Pancreas (tissue), 10 donors: ENCODE results near the gene SLAMF8. TPM values are rescaled to one million over a fixed set of nuclear protein-coding genes. Genes with fewer than 3 reads are reported as not detected.

Source experiments
- ATAC-seq, 4 donors: fragments of 200-7000 bp; cut with Tn5 transposase; one replicate each; pipeline versions ENCODE4 v1.8.0 to v1.9.1; 2020; ENCODE audit warnings: mild to moderate bottlenecking in 4 of 4, moderate library complexity in 4 of 4
- DNase-seq, 6 donors: peaks; one replicate each; pipeline ENCODE4 v3.0.0-alpha.2; 2020
- FAIRE-seq: peaks from 2 replicates; lab custom pipeline; 2012; peaks lifted over from hg19 to GRCh38; lab: Jason Lieb, UNC
- H3K27ac ChIP-seq, 4 donors: fragments of 200-600 bp; sonication (generic); 1 replicate in 3 of 4; 2 replicates in 1 of 4; pipeline versions ENCODE4 v1.5.0 to v1.8.0; 2020
- H3K27me3 ChIP-seq, 4 donors: fragments of 200-600 bp; one replicate each; pipeline ENCODE4 v1.8.0; 2021
- H3K36me3 ChIP-seq, 3 donors: fragments of 200-600 bp; sonication (generic) in 1 of 3; one replicate each; pipeline versions ENCODE4 v1.5.0 to v1.8.0; 2020 to 2021
- H3K4me1 ChIP-seq, 3 donors: fragments of 200-600 bp; one replicate each; pipeline ENCODE4 v1.8.0; 2021
- H3K4me3 ChIP-seq, 4 donors: fragments of 200-600 bp; sonication (generic) in 2 of 4; one replicate each; pipeline versions ENCODE4 v1.5.0 to v1.8.0; 2020 to 2021
- H3K9me3 ChIP-seq, 4 donors: fragments of 200-600 bp; one replicate each; pipeline ENCODE4 v1.8.0; 2021
- WGBS, 2 donors: extraction: QIAGEN DNeasy Blood & Tissue Kit; methylation state at CpG; one replicate each; pipeline ENCODE4 v1.1.7; 2013; 5-methylcytosine and 5-hydroxymethylcytosine counted together
- intact Hi-C, 3 donors: fragments of 100-400 bp; cut with DNase I; formaldehyde crosslinking; loops; one replicate each; pipeline versions ENCODE4 v1.11.1 to v1.14.2; 2022
- polyA plus RNA-seq, 2 donors: library from polyadenylated mRNA; stranded (reverse); fragments of 200-250 nt; gene quantifications; one replicate each; pipeline ENCODE4 v1.2.3, GENCODE V29; 2013
- total RNA-seq, 6 donors: library from RNA; stranded (reverse); fragmentation: NEBNext Ultra II Directional in 4 of 6; extraction: Animal tissue kit (Norgen Biotek cat#: 25700) in 4 of 6; gene quantifications; one replicate each; pipeline versions ENCODE4 v1.2.1 to v1.2.4, GENCODE V29; 2021 to 2023
- TF ChIP-seq, protein P1 (sequence below), 4 donors: fragments of 200-600 bp; sonication (generic) in 3 of 4; IDR thresholded peaks; one replicate each; pipeline versions ENCODE4 v1.5.0 to v1.8.0; 2021; ENCODE audit warnings: antibody characterized with exemption in 4 of 4
- donor health status: healthy with polysubstance abuse.
- donor health status: DM: no; HTN: no; CAD: no; lungs with moderate emphysema.
- donor health status: DM: no; HTN: no; CAD: no.
- donor health status: control.
- donor health status: control.
- donor health status: Bipolar disorder and iron deficiency.
- donor health status: DM: yes; HTN: yes; CAD: no.
- donor health status: DM: no; HTN: no; CAD: no.
- donor health status: DM: no; HTN: no; CAD: no.
- donor health status: DM: yes; HTN: yes; CAD: no.

Gene SLAMF8
- total and polyA plus RNA-seq, 8 donors: 0.38 to 8.8 (median 0.46) TPM; not detected in 1

DNA sequence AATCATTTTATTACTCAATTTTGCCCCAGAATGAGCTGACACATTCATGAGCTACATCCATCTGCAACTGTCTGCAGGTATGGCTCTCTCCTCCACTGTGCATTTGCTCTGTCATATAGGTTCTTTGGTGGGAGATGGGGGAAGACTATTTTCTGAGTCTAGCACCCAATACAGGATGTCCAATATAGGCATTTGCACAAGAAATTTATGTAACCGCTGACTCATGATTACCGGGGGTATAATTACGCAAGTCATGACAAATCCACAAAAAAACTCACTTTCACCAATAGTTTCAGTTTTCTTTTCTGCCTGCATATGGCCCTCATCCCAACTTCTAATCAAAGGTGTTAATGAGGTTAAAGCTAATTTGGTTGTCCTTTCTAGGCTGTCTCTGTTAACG is 53.3 kb downstream of the SLAMF8 start:
- H3K27ac ChIP-seq: no peak overlapping the region
- WGBS, 2 donors: 81 to 87% methylated on average over 4 of the region's 4 CpGs
- TF ChIP-seq, protein P1, sequence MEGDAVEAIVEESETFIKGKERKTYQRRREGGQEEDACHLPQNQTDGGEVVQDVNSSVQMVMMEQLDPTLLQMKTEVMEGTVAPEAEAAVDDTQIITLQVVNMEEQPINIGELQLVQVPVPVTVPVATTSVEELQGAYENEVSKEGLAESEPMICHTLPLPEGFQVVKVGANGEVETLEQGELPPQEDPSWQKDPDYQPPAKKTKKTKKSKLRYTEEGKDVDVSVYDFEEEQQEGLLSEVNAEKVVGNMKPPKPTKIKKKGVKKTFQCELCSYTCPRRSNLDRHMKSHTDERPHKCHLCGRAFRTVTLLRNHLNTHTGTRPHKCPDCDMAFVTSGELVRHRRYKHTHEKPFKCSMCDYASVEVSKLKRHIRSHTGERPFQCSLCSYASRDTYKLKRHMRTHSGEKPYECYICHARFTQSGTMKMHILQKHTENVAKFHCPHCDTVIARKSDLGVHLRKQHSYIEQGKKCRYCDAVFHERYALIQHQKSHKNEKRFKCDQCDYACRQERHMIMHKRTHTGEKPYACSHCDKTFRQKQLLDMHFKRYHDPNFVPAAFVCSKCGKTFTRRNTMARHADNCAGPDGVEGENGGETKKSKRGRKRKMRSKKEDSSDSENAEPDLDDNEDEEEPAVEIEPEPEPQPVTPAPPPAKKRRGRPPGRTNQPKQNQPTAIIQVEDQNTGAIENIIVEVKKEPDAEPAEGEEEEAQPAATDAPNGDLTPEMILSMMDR (IDR thresholded peaks at IDR 0.05): no peak
- DNase-seq (no peak), ATAC-seq (peak in 1 of 4 donors; percentile 24), FAIRE-seq (no peak)
- H3K36me3 ChIP-seq: no peaks in the 10 kb centered on the region
- H3K4me1 ChIP-seq: peaks cover 0 to 3% (median 0%) of the 10 kb centered on the region in 3 donors
- H3K4me3 ChIP-seq: no peak overlapping the region
- no peaks in the 10 kb centered on the region for H3K9me3 ChIP-seq
- no peaks in the 10 kb centered on the region for H3K27me3 ChIP-seq
- intact Hi-C loops: no loop called here

DNA sequence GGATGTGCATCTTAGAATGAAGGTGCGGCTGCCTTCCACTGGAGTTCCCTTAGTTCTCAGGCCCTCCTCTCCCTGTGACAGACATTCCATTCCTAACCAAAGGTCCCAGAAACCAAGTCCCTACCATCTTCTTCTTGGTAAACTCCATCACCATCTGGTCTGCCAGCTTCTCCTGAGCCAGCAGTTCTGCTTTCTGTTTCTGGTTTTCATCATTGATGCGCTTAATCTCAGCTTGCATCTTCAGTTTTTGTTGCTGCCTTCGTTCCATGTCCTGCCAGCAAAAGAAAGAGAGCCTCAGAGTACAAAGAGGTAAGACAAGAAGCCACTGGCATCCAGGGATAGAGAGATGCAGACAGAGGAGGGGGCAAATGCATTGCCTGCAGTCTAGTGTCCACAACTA is 53.8 kb downstream of the SLAMF8 start:
- FAIRE-seq: no peak
- no peaks in the 10 kb centered on the region for H3K9me3 ChIP-seq
- no peak for DNase-seq
- no peak for ATAC-seq
- H3K27ac ChIP-seq: no peak overlapping the region
- intact Hi-C loops: no loop called here
- peaks cover 0 to 3% (median 0%) of the 10 kb centered on the region in 3 donors for H3K4me1 ChIP-seq
- no peaks in the 10 kb centered on the region for H3K36me3 ChIP-seq
- TF ChIP-seq, protein P1 (IDR thresholded peaks at IDR 0.05): no peak
- no peaks in the 10 kb centered on the region for H3K27me3 ChIP-seq
- 85 to 88% methylated on average over 3 of the region's 3 CpGs for WGBS, 2 donors
- no peak overlapping the region for H3K4me3 ChIP-seq

DNA sequence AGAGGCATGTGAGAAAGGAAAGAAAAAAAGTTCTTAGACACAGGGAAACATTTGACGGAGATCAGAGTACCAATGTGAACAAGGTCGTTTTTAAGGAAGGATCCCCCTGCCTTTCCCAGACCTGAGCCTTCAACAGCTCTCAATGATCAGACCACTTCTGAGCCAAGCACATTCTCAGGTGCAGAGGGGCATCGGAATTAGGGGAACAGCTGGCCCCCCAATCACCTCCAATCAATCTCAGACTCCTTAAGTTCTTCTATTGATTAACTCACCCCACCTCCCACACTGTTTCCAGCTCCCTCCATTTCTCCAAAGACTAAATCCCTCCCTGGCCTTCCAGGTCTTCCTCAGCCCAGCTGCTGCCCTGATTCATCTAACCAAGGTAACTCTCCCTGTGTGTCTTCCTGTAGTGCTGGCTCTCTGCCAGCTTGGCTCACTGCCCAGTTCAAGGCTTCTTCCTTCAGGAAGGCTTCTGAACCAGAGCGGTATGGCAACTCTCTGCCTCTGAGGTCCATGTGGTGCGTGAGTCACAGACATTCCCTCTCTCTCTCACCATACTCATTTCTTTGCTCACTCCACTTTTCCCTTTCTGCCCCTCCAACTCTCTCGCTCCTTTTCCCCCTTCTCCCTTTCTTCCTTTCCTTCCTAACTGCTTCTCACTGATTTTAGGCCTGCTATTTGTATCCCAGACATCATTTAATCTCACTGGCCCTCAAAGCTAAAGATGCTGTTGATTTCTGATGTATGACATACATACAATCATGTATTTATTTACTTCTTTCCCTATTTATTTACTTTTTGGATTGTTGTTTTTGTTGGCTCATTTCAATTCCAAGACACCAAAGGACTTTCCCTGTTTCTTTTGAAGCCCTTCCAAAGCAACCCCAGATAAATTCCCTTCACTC is 55.2 kb downstream of the SLAMF8 start:
- WGBS, 2 donors: 58 to 63% methylated on average over 6 of the region's 6 CpGs
- TF ChIP-seq, protein P1 (IDR thresholded peaks at IDR 0.05): no peak
- Histone ChIP-seq H3K36me3 (no peaks in the 10 kb centered on the region), H3K27ac (no peak overlapping the region), H3K4me3 (no peak overlapping the region), H3K9me3 (no peaks in the 10 kb centered on the region), H3K27me3 (no peaks in the 10 kb centered on the region), H3K4me1 (peaks cover 0 to 3% (median 0%) of the 10 kb centered on the region in 3 donors)
- intact Hi-C loops: no loop called here
- ATAC-seq (peak; percentile 56 to 91 (median 82)), FAIRE-seq (no peak), DNase-seq (peak; percentile 54 to 92 (median 74))

DNA sequence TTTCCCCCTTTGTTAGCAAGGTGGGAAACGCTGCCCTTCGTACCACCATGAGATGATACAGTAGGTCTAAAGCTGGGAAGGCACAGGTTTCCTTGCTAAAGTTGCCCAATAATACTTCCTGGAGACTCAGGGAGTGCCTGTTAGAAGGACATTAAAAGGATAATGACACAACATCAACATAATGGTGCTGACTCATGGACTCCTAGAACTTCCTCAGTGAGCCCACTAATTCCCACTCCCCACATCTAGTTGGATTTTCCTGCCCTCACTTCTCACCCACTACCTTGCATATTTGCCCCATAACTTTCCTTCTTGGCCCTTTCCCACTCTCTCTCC is 55.8 kb downstream of the SLAMF8 start:
- Histone ChIP-seq H3K27ac (no peak overlapping the region), H3K4me3 (no peak overlapping the region), H3K27me3 (no peaks in the 10 kb centered on the region), H3K9me3 (no peaks in the 10 kb centered on the region), H3K36me3 (no peaks in the 10 kb centered on the region), H3K4me1 (peaks cover 0 to 3% (median 0%) of the 10 kb centered on the region in 3 donors)
- ATAC-seq: peak in 1 of 4 donors; percentile 35
- no peak for DNase-seq
- intact Hi-C loops: no loop called here
- WGBS, 2 donors: 87 to 93% methylated on average over 2 of the region's 2 CpGs
- TF ChIP-seq, protein P1 (IDR thresholded peaks at IDR 0.05): no peak
- FAIRE-seq: no peak

DNA sequence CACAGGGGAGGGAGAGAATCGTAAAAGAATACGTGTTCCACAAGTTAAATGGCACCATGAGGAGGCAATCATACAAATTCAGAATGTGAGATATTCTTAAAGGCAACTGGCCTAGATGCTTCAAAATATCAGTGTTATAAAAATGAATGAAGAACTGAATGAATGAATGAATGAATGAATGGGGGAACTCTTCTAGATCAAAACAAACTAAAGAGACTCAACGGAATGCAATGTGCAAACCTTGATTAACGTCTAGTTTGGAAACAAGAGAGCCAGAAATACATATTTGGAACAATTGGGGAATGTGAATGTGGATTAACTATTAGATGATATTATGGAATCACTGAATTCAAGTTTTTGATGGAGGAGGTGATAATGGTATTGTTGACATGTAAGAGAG is 56.5 kb downstream of the SLAMF8 start:
- Histone ChIP-seq H3K4me1 (no peaks in the 10 kb centered on the region), H3K4me3 (no peak overlapping the region), H3K9me3 (no peaks in the 10 kb centered on the region), H3K36me3 (no peaks in the 10 kb centered on the region), H3K27ac (no peak overlapping the region), H3K27me3 (no peaks in the 10 kb centered on the region)
- WGBS, 2 donors: 60 to 61% methylated on average over 4 of the region's 4 CpGs
- no peak for ATAC-seq
- no peak for FAIRE-seq
- TF ChIP-seq, protein P1 (IDR thresholded peaks at IDR 0.05): no peak
- intact Hi-C loops: no loop called here
- no peak for DNase-seq
